GM12892 (cell line): ENCODE data around the gene ANXA5.

Source experiments
- POLR2A ChIP-seq: IDR thresholded peaks from 2 replicates; pipeline ENCODE4 v1.6.1; 2011; ENCODE audit warnings: low read depth, low read length, control low read depth
- POLR2AphosphoS5 ChIP-seq: IDR thresholded peaks from 2 replicates; pipeline ENCODE4 v1.6.1; 2011; ENCODE audit warnings: low read depth, low read length, control low read depth

DNA sequence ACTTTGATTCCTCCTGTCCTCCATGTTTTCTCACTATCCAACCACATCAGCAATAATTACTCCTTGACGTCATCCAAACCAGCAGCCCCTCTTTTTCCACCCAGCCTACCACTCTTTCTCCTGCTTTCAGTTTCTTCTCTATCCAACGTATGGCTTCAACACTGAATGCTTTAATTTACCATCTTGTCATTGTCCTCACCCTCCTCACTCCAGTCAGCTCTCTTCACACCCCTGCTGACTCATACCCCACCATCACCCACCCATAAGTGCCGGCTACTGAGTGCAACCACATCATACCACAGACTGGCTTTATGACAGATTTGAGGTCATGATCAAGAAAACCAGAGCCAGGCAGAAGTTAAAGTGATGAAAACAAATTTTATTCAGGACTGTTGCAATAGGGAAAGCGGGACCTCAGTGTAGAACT lies 9.8 kb upstream of the ANXA5 start:
- TF ChIP-seq POLR2A (no peak), POLR2AphosphoS5 (no peak)
